DOHH2 (cell line): ENCODE data around the gene MYT1.

Experiments
- CTCF ChIP-seq: fragments of 200-600 bp; sonication (generic); IDR thresholded peaks from one replicate; pipeline ENCODE4 v1.5.1; 2014; ENCODE audit warnings: antibody characterized with exemption, mild to moderate bottlenecking, low read depth, low read length; ENCODE audit not compliant: poor library complexity, severe bottlenecking
- EZH2phosphoT487 ChIP-seq: fragments of 200-600 bp; sonication (generic); IDR thresholded peaks from 2 replicates; pipeline ENCODE4 v1.6.1; 2017; ENCODE audit warnings: borderline replicate concordance, mild to moderate bottlenecking, antibody characterized with exemption, low read length, moderate library complexity, mixed read lengths

DNA sequence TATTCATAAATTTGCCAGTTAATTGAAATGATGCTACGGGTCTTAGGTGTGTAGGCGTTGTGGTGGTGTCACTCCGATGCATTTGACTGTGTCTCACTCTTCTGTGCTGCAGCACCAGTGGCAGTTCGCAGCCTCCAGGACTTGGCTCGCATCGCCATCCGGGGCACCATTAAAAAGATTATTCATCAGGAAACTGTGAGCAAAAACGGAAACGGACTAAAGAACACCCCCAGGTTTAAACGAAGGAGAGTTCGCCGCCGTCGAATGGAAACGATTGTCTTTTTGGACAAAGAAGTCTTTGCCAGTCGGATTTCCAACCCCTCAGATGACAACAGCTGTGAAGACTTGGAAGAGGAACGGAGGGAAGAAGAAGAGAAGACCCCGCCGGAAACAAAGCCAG is 108.9 kb downstream of the MYT1 start:
- TF ChIP-seq CTCF (no peak), EZH2phosphoT487 (no peak)
